Endothelial cell of umbilical vein (primary cell): Measurements from ENCODE around the gene CENATAC.

ENCODE experiments used
- EZH2 ChIP-seq: IDR thresholded peaks from 2 replicates; pipeline ENCODE4 v1.6.1; 2012; ENCODE audit warnings: borderline replicate concordance, low read depth, mild to moderate bottlenecking, moderate library complexity, low read length, inconsistent platforms; ENCODE audit not compliant: severe bottlenecking
- GATA2 ChIP-seq: IDR thresholded peaks from 2 replicates; pipeline ENCODE4 v1.7.0; 2011; ENCODE audit warnings: low read depth, mild to moderate bottlenecking, moderate library complexity, mixed read lengths, low read length; ENCODE audit not compliant: insufficient read length, insufficient read depth
- POLR2A ChIP-seq: IDR thresholded peaks from 2 replicates; pipeline ENCODE4 v1.6.1; 2012; ENCODE audit warnings: low read depth, mild to moderate bottlenecking, control low read depth, low read length
- POLR2AphosphoS5 ChIP-seq: IDR thresholded peaks from 2 replicates; pipeline ENCODE4 v1.6.1; 2012; ENCODE audit warnings: low read depth, mild to moderate bottlenecking, control low read depth, low read length, moderate library complexity; ENCODE audit not compliant: insufficient read depth
- TF ChIP-seq, protein P1 (sequence below): IDR thresholded peaks from 2 replicates; pipeline ENCODE4 v1.6.1; 2011; ENCODE audit not compliant: insufficient read depth, insufficient read length
- TF ChIP-seq, protein P2 (sequence below), 2 donors: IDR thresholded peaks; 1 replicate in 1 of 2; 2 replicates in 1 of 2; pipeline ENCODE4 v1.5.1; 2011; ENCODE audit warnings: low read length in 2 of 2, mild to moderate bottlenecking in 2 of 2, moderate library complexity in 2 of 2, control low read depth in 1 of 2, inconsistent platforms in 1 of 2, low read depth in 1 of 2; ENCODE audit not compliant: insufficient read depth in 1 of 2; ENCODE audit errors: extremely low read depth in 1 of 2

- TF ChIP-seq GATA2, result no peak
- TF ChIP-seq, protein P1, sequence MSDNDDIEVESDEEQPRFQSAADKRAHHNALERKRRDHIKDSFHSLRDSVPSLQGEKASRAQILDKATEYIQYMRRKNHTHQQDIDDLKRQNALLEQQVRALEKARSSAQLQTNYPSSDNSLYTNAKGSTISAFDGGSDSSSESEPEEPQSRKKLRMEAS, result no peak
- TF ChIP-seq, protein P2, sequence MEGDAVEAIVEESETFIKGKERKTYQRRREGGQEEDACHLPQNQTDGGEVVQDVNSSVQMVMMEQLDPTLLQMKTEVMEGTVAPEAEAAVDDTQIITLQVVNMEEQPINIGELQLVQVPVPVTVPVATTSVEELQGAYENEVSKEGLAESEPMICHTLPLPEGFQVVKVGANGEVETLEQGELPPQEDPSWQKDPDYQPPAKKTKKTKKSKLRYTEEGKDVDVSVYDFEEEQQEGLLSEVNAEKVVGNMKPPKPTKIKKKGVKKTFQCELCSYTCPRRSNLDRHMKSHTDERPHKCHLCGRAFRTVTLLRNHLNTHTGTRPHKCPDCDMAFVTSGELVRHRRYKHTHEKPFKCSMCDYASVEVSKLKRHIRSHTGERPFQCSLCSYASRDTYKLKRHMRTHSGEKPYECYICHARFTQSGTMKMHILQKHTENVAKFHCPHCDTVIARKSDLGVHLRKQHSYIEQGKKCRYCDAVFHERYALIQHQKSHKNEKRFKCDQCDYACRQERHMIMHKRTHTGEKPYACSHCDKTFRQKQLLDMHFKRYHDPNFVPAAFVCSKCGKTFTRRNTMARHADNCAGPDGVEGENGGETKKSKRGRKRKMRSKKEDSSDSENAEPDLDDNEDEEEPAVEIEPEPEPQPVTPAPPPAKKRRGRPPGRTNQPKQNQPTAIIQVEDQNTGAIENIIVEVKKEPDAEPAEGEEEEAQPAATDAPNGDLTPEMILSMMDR (IDR thresholded peaks at IDR 0.05; ENCODE audit: extremely low read depth in 1 of 2, insufficient read depth in 1 of 2, low read depth in 1 of 2, low read length in 2 of 2), result no peak
- no peak for TF ChIP-seq POLR2AphosphoS5
- TF ChIP-seq POLR2A, result no peak
- no peak for TF ChIP-seq EZH2
These were observed 29.8 kb downstream of the CENATAC start for GRCh38 chr11:119027561-119028345.
